NCI-H460 (cell line): ENCODE measurements around the gene TP53I13. TPM values are rescaled to one million over a fixed set of nuclear protein-coding genes. Genes with fewer than 3 reads are reported as not detected.

Source experiments
- DNase-seq: peaks from one replicate; pipeline ENCODE4 v3.0.0-alpha.2; 2016; ENCODE audit warnings: low read depth; ENCODE audit errors: extremely low read depth
- total RNA-seq: library from RNA; depleted of rRNA; stranded (reverse); fragments of >200 nt; shearing (Covaris generic); gene quantifications from 2 replicates; pipeline ENCODE4 v1.2.3, GENCODE V29; 2014

Gene TP53I13
- total RNA-seq, 1 experiment from 2014 or later: 65.2 TPM

DNA sequence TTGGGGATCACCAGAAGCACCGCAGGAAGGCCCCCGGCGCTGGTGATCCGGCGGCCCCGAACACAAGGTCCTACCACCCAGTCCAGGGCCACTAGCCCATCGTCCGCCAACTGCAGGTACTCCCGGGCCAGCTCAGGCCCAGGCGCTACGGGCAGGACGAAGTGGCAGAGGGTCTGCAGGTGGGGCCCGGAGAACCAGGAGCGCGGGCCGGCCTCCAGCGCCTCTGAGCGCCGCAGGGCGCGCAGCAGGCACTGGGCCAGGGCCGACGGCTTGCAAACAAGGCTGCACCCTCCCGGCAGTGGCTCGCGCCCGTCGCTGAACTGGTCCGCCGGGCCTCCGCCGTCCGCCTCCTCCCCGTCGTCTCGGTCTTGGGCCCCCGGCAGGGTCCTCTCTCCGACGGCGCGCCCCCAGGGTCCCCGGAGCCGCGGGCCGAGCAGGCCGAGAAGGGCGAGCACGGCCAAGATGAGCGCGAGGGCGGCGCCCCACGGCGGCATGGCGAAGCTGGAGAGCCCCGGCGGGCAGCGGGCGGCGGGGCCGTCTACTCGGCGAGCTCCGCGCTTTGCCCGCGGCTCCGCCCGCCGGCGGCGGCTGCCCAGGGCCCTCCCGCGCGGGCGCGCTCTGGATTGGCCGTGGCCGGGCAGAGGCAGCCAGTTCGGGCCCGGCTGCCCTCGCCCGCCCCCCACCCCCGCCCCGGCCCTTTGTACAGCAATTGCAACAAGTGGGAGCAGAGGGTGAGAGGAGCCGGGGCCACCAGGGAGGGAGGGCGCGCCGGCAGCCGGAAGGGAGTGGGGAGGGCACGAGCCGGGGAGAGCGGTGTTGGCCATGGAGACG is 1.8 kb upstream of the TP53I13 start, which contains the start of gene ABHD15:
Gene ABHD15 (minus strand): TSS at position 565 of the 831 bp plus-strand sequence. CDS start 71 bp downstream, at position 494.
- DNase-seq: peak; percentile 64

DNA sequence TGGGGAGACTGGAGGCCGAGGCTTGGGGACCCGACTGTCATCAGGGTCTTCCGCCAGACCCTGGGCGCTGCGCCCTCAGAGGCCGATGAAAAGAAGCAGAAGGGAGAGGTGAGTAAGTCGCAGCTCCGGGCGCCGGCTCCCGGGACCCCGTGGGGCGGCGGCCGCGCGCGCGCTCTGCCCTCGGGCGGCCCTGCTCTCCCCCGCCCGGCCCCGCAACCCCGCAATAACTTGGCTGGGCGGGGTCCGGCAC is 1.3 kb upstream of the TP53I13 start:
- DNase-seq: no peak

DNA sequence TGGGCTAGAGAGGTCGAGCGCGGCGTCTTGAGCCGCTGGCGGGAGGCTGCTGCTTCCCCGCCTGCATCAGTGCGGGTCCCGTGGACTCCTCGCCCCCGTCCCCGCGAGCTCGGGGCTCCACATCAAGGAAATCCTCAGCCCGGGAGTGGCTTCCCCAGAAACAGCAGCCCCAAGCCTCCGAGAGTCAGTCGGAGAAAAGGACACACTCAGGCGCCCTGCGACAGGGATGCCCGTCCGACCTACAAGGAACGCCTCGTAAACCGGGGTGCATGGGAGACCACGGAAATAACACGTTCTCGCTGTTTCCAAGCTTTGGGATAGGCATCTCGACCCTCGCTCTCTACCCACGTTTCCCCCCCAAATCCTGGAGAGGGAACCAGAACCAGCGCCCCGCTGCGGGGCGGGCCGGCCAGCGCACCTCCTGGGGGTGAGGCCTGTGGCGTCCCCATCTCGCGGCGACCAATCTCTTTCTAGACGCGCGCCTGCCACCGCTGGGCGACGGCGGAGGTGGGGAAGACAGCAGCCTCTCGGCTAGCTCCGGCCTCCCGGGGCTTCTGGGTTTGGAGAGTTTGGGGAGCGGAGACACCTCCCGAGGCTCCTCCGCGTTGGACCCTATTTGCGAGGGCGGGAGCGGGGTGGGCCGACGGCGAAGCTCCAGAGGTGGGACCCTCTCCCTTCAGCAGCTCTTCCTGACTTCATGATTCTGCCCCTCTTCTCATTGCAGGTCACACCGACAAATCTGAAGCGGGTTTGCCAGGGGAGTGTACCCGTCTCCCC is 759 bp upstream of the TP53I13 start:
- peak; percentile 43 for DNase-seq

DNA sequence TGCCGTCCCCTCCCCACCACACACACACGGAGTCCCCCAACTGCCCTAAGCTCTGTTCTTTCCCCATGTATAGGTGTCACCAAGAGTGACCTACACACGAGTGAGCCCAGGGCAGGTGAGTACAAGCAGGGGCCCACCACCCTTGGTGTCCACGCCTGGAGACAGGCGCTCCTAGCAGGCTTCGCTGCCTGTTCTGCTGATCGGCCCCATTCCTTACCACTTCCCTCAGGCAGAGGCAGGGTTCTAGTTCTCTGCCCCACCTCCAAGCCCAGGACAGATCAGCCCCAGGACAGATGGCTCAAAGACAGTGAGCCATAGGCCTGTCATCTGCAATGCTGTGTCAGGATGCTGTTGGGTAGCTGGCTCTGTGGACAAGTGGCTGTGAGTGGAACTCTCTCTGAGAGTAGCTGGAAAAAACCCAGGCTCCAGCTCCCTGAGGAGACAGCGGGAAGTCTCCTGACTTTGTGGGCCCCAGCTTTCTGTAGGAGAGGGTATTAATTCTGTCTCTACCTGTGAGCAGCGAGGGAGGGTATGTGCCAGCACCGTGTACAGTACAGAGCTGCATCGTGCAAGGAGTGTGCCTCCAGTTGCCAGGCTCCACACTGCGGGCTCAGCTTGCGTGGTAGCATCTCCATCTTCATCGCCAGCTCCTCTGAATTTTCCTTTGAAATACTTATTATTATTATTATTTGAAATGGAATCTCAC is 897 bp downstream of the TP53I13 start:
- no peak for DNase-seq

DNA sequence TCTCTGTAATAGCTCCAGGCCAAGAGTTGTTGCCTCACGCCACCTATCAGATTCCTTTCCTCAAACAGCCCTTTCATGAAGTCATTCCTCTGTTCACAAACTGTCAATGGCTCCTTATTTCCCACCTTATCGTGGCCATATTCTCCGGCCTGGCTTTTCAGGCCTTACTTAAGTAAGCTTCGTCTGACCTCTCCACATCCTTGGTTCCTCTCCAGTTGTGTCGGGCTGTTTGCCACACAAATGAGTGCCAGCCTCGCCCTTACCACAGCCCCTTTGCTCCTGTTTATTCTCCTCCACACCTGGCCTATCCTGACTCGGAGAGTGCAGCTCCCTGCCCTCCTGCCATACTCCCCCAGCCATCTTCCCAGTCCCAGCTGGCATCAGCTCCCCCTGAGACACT is 2.0 kb downstream of the TP53I13 start:
- no peak for DNase-seq

DNA sequence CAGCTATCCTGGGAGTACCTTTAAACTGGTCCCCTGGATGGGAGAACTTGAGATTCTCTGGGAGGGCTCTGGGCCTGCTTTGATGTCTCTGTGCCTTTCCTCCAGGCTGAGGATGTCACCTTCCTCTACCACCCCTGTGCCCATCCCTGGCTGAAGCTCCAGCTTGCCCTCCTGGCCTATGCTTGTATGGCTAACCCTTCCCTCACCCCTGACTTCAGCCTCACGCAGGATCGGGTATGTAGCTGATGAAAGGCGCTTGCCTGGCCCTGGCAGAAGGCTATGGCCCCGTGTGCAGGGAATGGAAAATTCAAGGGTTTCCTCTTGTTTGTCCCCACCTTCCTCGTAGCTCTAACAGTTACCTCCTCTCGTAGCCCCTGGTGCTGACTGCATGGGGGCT is 3.0 kb downstream of the TP53I13 start:
- no peak for DNase-seq

DNA sequence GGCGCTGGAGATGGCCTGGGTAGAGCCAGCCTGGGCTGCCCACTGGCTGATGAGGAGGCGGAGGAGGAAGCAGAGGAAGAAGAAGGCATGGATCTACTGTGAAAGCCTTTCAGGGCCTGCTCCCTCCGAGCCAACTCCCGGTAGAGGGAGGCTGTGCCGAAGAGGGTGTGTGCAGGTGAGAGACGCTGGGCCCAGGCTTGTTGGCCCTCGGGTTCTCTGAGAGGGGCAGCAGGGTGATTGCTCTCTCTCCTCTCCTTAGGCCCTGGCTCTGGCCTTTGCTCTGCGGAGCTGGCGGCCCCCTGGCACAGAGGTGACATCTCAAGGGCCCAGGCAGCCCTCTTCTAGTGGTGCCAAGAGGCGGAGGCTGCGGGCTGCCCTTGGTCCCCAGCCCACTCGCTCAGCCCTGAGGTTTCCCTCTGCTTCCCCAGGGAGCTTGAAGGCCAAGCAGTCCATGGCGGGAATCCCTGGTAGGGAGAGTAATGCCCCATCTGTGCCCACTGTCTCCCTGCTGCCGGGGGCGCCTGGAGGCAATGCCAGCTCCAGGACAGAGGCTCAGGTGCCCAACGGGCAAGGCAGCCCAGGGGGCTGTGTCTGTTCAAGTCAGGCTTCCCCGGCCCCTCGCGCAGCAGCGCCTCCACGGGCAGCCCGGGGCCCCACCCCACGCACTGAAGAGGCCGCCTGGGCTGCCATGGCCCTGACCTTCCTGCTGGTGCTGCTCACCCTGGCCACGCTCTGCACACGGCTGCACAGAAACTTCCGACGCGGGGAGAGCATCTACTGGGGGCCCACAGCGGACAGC is 3.6 kb downstream of the TP53I13 start:
- DNase-seq: no peak

DNA sequence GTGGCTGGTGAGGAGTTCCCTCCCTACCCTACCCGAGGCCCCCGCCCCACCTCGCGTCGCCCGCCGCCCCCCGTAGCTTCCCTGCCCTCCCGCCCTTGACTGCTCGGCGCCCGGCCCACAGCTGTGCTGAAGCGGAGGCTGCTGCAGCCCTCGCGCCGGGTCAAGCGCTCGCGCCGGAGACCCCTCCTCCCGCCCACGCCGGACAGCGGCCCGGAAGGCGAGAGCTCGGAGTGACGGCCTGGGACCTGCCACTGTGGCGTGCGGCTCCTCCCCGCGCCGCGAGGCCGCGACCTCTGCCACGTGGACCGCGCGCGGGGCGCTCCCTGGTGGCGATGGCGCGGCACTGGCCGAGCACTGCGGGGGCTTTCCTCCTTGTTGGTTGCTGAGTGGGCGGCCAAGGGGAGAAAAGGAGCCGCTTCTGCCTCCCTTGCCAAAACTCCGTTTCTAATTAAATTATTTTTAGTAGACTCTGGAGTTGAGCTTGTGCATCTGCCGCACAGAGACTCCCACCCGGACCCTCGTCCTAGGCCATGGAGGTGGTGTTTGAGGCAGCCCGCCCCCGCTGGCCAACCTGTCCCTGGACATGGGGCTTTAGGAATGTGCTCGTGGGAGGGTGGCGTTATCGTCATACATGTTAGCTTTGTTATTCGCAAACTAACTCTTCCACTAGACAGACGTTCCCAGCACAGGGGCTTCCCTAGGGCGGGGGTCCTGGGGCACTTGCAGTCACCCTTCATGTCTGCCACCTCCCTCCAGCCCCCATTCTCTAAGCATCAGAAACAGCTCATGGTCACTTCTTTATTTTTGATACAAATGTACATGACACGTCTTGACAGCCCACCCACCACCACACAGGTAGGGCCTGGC is 4.4 kb downstream of the TP53I13 start:
- DNase-seq: no peak

DNA sequence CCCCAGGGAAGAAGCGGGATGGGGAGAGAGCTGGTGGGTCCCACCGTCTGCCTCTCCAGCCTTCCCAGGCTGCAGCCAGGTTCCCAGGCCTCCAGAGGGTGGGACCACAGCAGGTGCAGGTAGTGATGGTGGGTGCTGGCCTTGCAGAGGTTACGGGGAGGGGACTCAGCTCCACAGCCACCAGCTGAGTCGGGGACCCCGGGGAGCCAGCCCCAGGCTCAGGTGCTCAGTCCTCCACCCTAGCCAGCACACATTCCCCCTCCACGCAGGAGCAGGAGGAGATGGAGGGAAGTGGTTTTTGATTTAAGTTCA is 5.0 kb downstream of the TP53I13 start:
- no peak for DNase-seq

DNA sequence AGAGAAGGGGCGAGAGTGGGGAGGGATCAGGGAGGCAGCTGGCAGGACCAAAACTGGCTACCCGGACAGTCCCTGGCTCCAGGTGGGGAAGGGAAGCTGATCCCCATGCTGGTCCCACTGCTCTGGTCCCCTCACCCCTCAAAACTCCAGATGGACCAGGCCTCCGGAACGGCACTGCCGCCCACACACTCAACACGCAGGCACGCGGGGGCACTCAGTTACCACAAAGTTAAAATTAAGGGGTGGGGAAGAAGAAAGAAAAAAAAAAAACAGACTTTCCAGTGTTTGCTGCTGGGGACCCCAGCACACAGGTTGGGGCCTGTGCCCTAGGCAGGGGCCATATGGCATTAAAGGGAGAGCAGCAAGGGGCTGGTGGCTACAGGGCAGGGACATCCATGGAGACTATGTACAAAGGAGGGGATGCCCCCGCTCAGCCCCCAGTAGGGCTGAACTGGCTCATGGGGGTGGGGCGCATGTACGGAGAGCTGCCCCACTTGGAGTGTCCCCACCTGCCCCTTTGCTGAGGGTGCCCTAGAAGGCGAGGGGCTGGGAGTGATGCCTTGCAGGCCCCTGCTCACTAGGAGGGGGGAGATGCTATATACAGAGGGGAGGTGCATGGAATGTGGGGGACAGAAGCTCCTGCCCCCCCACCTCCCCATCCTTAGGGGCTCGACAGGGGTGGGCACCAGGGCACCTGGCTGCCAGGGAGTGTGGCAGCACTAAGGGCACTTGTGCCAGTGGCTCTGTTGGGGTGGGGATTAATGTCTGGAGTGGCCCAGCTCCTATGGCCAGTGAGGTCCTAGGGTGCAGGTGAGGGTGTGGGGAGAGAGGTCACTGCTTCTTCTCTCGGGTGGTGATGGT is 5.6 kb downstream of the TP53I13 start:
- no peak for DNase-seq

DNA sequence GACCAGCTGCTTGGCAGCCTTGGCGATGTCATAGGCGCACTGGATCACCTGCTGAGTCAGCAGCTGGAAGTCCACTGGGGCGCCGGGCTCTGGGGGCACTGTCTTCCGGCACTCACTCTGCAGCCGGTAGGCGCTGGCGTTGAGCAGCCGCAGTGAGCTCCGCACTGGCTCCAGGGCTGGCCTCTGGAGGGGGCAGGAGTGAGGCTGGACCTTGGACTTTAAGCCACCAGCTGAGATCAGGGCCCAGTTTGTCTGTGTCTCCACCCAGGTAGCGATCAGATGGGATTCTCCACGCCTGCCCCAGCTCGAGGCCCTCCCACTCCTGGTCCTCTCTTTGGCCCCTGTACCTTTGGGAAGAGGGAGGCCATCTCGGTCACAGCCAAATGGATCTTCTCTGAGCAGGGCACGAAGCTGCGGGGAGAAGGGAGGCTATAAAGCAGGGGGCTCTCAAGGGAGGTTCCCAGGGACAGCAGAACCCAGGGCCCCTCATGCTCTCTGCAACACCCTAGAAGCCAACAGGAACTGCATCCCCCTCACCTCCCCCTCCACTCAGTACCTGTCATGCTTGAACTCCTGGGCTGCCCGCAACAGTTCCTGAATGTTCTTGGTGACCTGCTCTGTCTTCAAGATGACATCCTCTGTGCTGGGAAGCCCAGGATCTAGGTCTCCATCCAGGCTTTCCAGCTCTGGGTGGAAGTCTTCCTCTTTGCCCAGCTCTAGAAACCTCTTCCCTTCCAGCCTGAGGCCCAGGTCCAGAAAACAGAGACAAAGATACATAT is 6.4 kb downstream of the TP53I13 start:
- no peak for DNase-seq

DNA sequence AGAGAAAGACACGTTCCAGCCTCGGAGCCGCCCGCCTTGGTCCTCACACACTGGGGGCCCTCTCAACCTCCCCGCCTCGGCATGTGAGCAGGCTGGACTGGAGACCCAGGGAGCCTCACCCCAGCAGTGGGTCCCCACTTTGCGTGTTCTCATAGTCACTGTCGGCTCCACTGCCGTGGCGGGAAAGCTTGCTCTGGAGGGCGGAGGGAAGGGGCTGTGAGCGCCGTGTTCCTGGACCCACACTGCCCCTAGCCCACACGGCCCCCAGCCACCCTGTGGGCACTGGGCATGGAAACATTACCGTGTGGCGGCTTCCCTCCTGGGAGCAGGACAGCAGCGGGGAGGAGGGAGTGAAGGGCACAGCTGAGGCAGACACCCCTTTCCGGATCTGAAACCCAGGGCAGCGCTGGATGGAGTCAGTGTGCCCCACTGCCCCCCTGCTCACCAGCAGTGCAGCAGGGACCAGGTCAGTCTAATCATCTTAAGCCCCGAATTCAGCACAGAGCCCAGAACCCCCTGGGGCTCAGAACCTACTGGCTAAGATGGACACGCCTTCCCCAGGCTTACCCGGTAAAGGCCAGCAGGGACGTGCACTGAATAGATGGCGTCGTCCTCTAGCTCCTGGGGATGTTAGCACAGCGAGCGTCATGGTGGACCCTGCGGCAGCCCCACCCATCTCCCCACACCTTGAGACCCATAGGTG is 7.2 kb downstream of the TP53I13 start:
- no peak for DNase-seq

DNA sequence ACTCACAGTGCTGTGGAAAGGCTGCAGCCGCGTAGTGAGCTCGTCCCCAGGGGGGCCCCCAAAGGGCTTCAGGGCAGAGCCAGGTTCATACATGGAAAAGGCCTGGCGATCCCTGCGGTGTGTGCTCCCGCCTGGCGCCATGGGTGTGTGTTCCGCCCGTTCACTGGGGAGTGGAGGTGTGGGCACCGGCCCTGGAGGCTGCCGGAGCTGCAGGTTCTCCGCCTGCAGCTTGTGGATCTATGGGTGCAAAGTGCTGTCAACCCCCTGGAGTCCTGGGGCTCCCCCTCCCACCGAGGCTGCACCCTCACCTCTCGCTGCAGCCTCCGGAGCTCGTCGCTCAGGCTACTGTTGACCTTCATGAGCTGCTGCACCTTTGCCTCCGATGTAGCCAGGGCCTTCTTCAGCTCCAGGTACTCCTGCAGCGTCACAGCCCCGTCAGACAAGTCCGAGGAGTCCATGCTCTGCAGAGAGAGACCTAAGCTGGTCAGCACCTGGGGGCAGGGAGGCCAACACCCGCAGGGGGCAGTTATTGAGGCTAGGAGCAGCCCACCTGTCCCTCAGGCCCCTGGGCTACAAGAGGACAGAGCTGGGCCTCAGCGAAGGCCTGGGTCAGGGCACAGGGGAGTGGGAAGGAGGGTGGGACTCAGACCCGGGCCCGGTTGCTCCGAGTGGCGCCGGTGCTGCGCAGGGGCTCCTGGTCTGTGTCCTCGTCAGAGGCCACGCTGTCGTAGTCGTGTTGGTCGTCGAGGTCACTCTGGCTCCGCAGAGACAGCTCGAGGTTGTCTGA is 7.9 kb downstream of the TP53I13 start:
- no peak for DNase-seq

DNA sequence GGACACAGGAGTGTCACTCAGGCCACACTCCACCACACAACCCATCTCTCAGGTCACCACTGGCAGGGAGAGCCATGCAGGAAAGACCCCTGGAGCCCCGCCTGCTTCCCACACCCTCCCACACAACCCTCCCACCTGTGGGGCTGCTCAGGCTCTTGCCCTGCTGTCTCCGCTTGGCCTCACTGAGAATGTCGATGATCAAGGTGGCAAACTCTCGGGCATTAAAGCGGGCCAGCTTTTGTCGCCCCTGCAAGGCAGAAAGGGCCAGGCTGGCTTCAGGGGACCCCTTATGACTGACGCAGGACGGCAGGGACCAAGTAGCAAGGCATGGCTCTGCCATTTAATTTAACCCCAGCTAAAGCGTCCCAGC is 8.5 kb downstream of the TP53I13 start:
- DNase-seq: no peak

DNA sequence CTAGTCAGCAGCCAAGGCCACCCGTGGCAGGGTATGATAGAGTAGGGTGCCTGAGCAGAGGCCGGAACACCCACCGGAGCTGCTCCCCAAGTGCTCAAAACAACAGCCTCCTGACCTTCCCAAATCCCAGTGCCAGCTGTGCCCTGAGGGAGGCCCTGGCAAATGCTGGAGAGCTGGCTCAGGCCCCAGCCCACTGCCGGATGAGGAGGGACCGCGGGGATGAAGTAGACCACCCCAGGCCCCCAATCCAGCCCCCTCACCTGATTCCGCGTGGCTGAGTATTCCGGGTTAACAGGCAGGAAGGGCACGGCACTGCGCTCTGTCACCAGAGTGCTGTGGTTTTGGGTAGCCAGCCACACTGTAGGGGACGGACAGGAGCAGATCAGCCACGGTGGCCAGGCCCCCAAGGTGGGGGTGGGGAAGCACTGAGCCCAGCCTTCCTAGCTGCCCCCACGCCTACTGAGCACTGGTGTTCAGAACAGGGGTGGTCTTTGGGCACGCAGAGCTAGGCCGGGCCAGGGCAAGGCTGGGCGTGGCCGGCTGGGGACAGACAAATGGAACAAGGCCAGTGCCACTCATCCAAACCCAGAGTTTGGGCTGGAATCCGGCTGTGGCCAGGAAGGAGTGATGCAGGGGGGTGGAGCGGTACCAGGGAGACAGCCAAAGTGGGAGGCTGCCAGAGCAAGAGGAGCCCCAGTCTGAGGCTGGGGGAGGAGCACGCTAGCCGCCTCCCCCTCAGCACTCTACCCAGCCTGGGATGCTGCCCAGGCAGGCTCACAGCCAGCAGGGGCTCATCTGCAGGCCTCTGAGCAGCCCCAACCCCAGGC is 9.1 kb downstream of the TP53I13 start:
- no peak for DNase-seq
